K562 (cell line): Measurements from ENCODE around the gene SELENOO. TPM values are rescaled to one million over a fixed set of nuclear protein-coding genes. Genes with fewer than 3 reads are reported as not detected.

Experiments
- ATAC-seq: fragments of 200-7000 bp; cut with Tn5 transposase; 3 replicates; pipeline ENCODE4 v1.9.1; 2020; ENCODE audit warnings: moderate library complexity
- BruUV-seq: library from RNA; stranded (reverse); fragments of 400-500 nt; replicated peaks from 2 replicates; lab custom pipeline; 2021; lab: Mats Ljungman, UMichigan
- CTCF ChIA-PET: fragments of 300-600 bp; formaldehyde crosslinking; extraction: SDS; loops from one replicate; lab custom pipeline; 2021; ENCODE audit warnings: low intra/inter-chr PET ratio; lab: Yijun Ruan, JAX
- POLR2A ChIA-PET: fragments of 300-600, 350-650 bp; sonication (Branson Sonifier 250); formaldehyde crosslinking; extraction: SDS; loops from one replicate; lab custom pipeline; 2021; ENCODE audit warnings: antibody characterized with exemption, inconsistent platforms; lab: Yijun Ruan, JAX
- DNase-seq, 4 experiments: peaks; one replicate each; pipeline versions ENCODE4 v3.0.0 to v3.0.0-alpha.2; 2011 to 2018; ENCODE audit warnings: low spot score in 3 of 4, mixed read lengths in 3 of 4; ENCODE audit errors: extremely low read depth in 1 of 4
- FAIRE-seq: peaks from 2 replicates; lab custom pipeline; 2011; peaks lifted over from hg19 to GRCh38; lab: Jason Lieb, UNC
- H2AFZ ChIP-seq: 2 replicates; pipeline ENCODE4 v1.6.0; 2011; ENCODE audit warnings: low read depth, low read length, control low read depth, inconsistent platforms
- H3K27ac ChIP-seq: fragments of 200-600 bp; 3 replicates; pipeline ENCODE4 v1.8.0; 2011; ENCODE audit warnings: low read depth, mild to moderate bottlenecking, control low read depth, inconsistent platforms, low read length, moderate library complexity, mixed read lengths; ENCODE audit errors: extremely low read depth
- H3K27me3 ChIP-seq, 2 experiments: fragments of 300-600 bp in 1 of 2; 2 replicates in 1 of 2; 3 replicates in 1 of 2; pipeline versions ENCODE4 v1.6.0 to v1.8.0; 2011; ENCODE audit warnings: inconsistent platforms in 2 of 2, low read length in 2 of 2, mild to moderate bottlenecking in 1 of 2, mixed read lengths in 1 of 2, moderate library complexity in 1 of 2; ENCODE audit not compliant: control insufficient read depth in 2 of 2, insufficient read depth in 2 of 2
- H3K36me3 ChIP-seq: fragments of 300-600 bp; 3 replicates; pipeline ENCODE4 v1.8.0; 2011; ENCODE audit warnings: mild to moderate bottlenecking, low read length, inconsistent platforms; ENCODE audit not compliant: control insufficient read depth, insufficient read depth
- H3K4me1 ChIP-seq, 2 experiments: fragments of 200-600 bp in 1 of 2; replicated peaks in 1 of 2; 2 replicates in 1 of 2; 3 replicates in 1 of 2; pipeline versions ENCODE4 v1.5.1 to v1.8.0; 2011; ENCODE audit warnings: inconsistent platforms in 2 of 2, low read length in 2 of 2, mild to moderate bottlenecking in 1 of 2, mixed read lengths in 1 of 2, moderate library complexity in 1 of 2; ENCODE audit not compliant: control insufficient read depth in 2 of 2, insufficient read depth in 2 of 2
- H3K4me2 ChIP-seq: 2 replicates; pipeline ENCODE4 v1.6.1; 2011; ENCODE audit warnings: low read length, control low read depth, inconsistent platforms, mixed read lengths; ENCODE audit not compliant: insufficient read depth
- H3K4me3 ChIP-seq: fragments of 200-600 bp; sonication (generic), shearing (Covaris generic); 2 replicates; pipeline ENCODE4 v1.5.1; 2016; ENCODE audit warnings: control low read depth, inconsistent platforms
- H3K79me2 ChIP-seq: fragments of 200-600 bp; 3 replicates; pipeline ENCODE4 v1.8.0; 2011; ENCODE audit warnings: low read length, inconsistent platforms; ENCODE audit not compliant: control insufficient read depth, insufficient read depth
- H3K9ac ChIP-seq, 2 experiments: 2 replicates each; pipeline versions ENCODE4 v1.6.0 to v1.6.1; 2011; ENCODE audit warnings: low read depth in 2 of 2, low read length in 2 of 2, control low read depth in 1 of 2, inconsistent platforms in 1 of 2, mild to moderate bottlenecking in 1 of 2, mixed read lengths in 1 of 2; ENCODE audit not compliant: insufficient read depth in 1 of 2
- H3K9me1 ChIP-seq: one replicate; pipeline ENCODE4 v1.6.0; 2011; ENCODE audit warnings: inconsistent platforms, mild to moderate bottlenecking, low read length, moderate library complexity; ENCODE audit not compliant: control insufficient read depth, insufficient read depth
- H3K9me3 ChIP-seq: replicated peaks from 2 replicates; pipeline ENCODE4 v1.5.1; 2011; ENCODE audit warnings: low read depth, low read length, inconsistent platforms; ENCODE audit not compliant: control insufficient read depth, insufficient read depth
- H4K20me1 ChIP-seq: replicated peaks from 2 replicates; pipeline ENCODE4 v1.6.1; 2011; ENCODE audit warnings: low read length, inconsistent platforms, mixed read lengths; ENCODE audit not compliant: control insufficient read depth, insufficient read depth
- DACH1 ChIP-seq: fragments of 450-650 bp; IDR thresholded peaks from 2 replicates; pipeline ENCODE4 v1.6.1; 2018; ENCODE audit not compliant: partially characterized antibody
- DMBX1 ChIP-seq: fragments of 250-450 bp; sonication (Bioruptor Pico); IDR thresholded peaks from 2 replicates; pipeline ENCODE4 v1.8.0; 2022; ENCODE audit warnings: inconsistent platforms, mild to moderate bottlenecking, moderate library complexity, borderline replicate concordance
- HDAC1 ChIP-seq, 2 experiments: fragments of 450-650 bp; IDR thresholded peaks; 2 replicates each; pipeline ENCODE4 v1.6.1; 2016 to 2017; ENCODE audit warnings: inconsistent platforms in 1 of 2, mild to moderate bottlenecking in 1 of 2, moderate library complexity in 1 of 2
- MTA1 ChIP-seq: fragments of 450-650 bp; IDR thresholded peaks from 2 replicates; pipeline ENCODE4 v1.6.1; 2017; ENCODE audit warnings: borderline replicate concordance
- POLR2B ChIP-seq: fragments of 450-650 bp; IDR thresholded peaks from 2 replicates; pipeline ENCODE4 v1.6.1; 2018; ENCODE audit warnings: low read depth; ENCODE audit not compliant: partially characterized antibody
- TRIM28 ChIP-seq: fragments of 450-650 bp; IDR thresholded peaks from 2 replicates; pipeline ENCODE4 v1.6.1; 2017
- ZNF436 ChIP-seq: fragments of 250-450, 450-650 bp; sonication (Bioruptor Pico); formaldehyde crosslinking; IDR thresholded peaks from 2 replicates; pipeline ENCODE4 v1.7.0; 2020; ENCODE audit warnings: mild to moderate bottlenecking
- ZZZ3 ChIP-seq: fragments of 450-650 bp; IDR thresholded peaks from 2 replicates; pipeline ENCODE4 v1.6.1; 2016; ENCODE audit warnings: antibody characterized with exemption, mild to moderate bottlenecking, moderate library complexity
- WGBS: fragments of 100-300 bp; shearing (Covaris generic); methylation state at CpG from one replicate; pipeline ENCODE4 v1.1.6; 2016; ENCODE audit warnings: low coverage, mixed read lengths; ENCODE audit not compliant: insufficient coverage; ENCODE audit errors: missing lambda C conversion rate; 5-methylcytosine and 5-hydroxymethylcytosine counted together
- in situ Hi-C: fragments of 300-500 bp; cut with MboI; formaldehyde crosslinking; loops from 4 replicates; pipeline ENCODE4 v1.15.0; 2018; ENCODE audit warnings: inconsistent platforms, mixed read lengths
- intact Hi-C: fragments of 100-400 bp; cut with micrococcal nuclease; formaldehyde crosslinking; loops from 2 replicates; pipeline ENCODE4 v1.14.2; 2022
- polyA plus RNA-seq, 8 experiments: library from polyadenylated mRNA; depleted of rRNA in 4 of 8; stranded (reverse) in 5 of 8; unstranded in 3 of 8; fragments of >200 nt; fragmentation: Nextera tagmentation in 2 of 8; fragmentation: Illumina TruSeq in 1 of 8; extraction: Ambion mirVana in 2 of 8; extraction: Trizol in 1 of 8; gene quantifications; 2 replicates each; pipeline versions ENCODE4 v1.2.1 to v1.2.3, GENCODE V29; 2011 to 2014; ENCODE audit warnings: inconsistent platforms in 1 of 8, missing spikeins in 1 of 8
- total RNA-seq, 7 experiments: library from RNA; depleted of rRNA in 6 of 7; stranded (reverse); fragments of >200 nt in 6 of 7; fragmentation: Illumina TruSeq in 2 of 7; extraction: Trizol in 2 of 7; gene quantifications; 2 replicates each; pipeline versions ENCODE4 v1.2.1 to v1.2.3, GENCODE V29; 2011 to 2021; ENCODE audit warnings: low replicate concordance in 1 of 7
- TF ChIP-seq, protein P1 (sequence below): sonication (generic); formaldehyde crosslinking; IDR thresholded peaks from 2 replicates; pipeline ENCODE4 v1.8.0; 2022; ENCODE audit warnings: mild to moderate bottlenecking, missing genetic modification reagents, borderline replicate concordance

SELENOO gene
- total and polyA plus RNA-seq, 9 of the 15 experiments (the other 6 are each of a cell fraction or from before 2014, with no cell fraction given): 0.37 to 24.9 (median 8.3) TPM

DNA sequence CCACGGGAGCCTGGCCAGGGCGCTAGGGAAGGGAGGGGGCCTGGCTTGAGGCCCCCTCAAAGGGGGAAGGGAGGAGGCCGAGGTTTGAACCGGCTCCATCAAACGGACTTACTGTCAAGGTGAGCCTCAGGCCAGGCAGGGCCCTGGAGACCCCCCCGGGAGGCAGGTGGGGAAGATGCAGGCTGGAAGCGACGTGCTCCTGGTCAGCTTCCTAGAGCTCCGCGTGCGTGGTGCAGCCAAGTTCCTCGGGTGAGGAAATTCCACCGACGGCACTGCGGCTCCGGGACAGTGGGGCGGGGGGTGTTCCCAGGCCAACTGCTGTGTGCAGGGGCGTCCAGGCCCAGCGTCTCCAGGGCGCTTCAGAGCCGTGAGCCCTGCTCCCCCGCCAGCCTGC is 22.3 kb upstream of the SELENOO start:
- ChIA-PET CTCF (no interaction called here), POLR2A (no interaction called here)
- no peaks in the 10 kb centered on the region for H3K9me1 ChIP-seq
- H3K79me2 ChIP-seq: no peaks in the 10 kb centered on the region
- no TSS peak for BruUV-seq
- no peak overlapping the region for H3K9ac ChIP-seq
- H3K27ac ChIP-seq: no peak overlapping the region
- no peak for TF ChIP-seq DMBX1 (CRISPR knock-in tag)
- TF ChIP-seq, protein P1, sequence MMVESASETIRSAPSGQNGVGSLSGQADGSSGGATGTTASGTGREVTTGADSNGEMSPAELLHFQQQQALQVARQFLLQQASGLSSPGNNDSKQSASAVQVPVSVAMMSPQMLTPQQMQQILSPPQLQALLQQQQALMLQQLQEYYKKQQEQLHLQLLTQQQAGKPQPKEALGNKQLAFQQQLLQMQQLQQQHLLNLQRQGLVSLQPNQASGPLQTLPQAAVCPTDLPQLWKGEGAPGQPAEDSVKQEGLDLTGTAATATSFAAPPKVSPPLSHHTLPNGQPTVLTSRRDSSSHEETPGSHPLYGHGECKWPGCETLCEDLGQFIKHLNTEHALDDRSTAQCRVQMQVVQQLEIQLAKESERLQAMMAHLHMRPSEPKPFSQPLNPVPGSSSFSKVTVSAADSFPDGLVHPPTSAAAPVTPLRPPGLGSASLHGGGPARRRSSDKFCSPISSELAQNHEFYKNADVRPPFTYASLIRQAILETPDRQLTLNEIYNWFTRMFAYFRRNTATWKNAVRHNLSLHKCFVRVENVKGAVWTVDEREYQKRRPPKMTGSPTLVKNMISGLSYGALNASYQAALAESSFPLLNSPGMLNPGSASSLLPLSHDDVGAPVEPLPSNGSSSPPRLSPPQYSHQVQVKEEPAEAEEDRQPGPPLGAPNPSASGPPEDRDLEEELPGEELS (CRISPR knock-in tag): no peak
- no peak for TF ChIP-seq TRIM28
- TF ChIP-seq ZNF436 (CRISPR knock-in tag): no peak
- TF ChIP-seq ZZZ3: no peak
- no peak for TF ChIP-seq HDAC1 (IDR thresholded peaks at IDR 0.05)
- no peak for TF ChIP-seq DACH1
- no peak for TF ChIP-seq POLR2B
- no peak for TF ChIP-seq MTA1
- intact Hi-C loops: no loop called here
- no peaks in the 10 kb centered on the region for H3K27me3 ChIP-seq
- peaks cover 0 to 59% of the 10 kb centered on the region in 2 experiments; a peak in 2 of 5 replicates for H3K4me1 ChIP-seq
- no peak for FAIRE-seq
- in situ Hi-C loops: no loop called here
- 100% methylated on average over 1 of the region's 22 CpGs for WGBS
- ATAC-seq: no peak
- no peak for DNase-seq
- H3K4me3 ChIP-seq: no peak overlapping the region
- H3K36me3 ChIP-seq: no peaks in the 10 kb centered on the region
- H4K20me1 ChIP-seq: no peaks in the 10 kb centered on the region
- H3K4me2 ChIP-seq: no peak overlapping the region
- no peaks in the 10 kb centered on the region for H3K9me3 ChIP-seq
- no peak overlapping the region for H2AFZ ChIP-seq
